ENCODE results near the gene ZNF544. TPM values are rescaled to one million over a fixed set of nuclear protein-coding genes. Genes with fewer than 3 reads are reported as not detected.
"Not testable (repeated sequence)": the region's sequence is repeated elsewhere in the genome, so short reads cannot be mapped to it uniquely, and the experiment has no call there.

The ZNF544 gene
- total RNA-seq, 4 donors from 2014 or later, result 34.2 to 55.1 (median 43.3) TPM

- WGBS, 2 donors, result 8 to 21% methylated on average over 13 of the region's 13 CpGs
- TF ChIP-seq POLR2A (IDR thresholded peaks at IDR 0.05), result no peak
- no peak for DNase-seq (ENCODE audit: low spot score in 2 of 2)
- no peak overlapping the region for H3K4me3 ChIP-seq (ENCODE audit: low read depth, poor library complexity, severe bottlenecking)
- intact Hi-C loops (cut with DNase I; ENCODE audit: low total_unique reads), result no loop called here
Measured at GRCh38 chr19:58229255-58229639, 533 bp downstream of the ZNF544 start.

DNA sequence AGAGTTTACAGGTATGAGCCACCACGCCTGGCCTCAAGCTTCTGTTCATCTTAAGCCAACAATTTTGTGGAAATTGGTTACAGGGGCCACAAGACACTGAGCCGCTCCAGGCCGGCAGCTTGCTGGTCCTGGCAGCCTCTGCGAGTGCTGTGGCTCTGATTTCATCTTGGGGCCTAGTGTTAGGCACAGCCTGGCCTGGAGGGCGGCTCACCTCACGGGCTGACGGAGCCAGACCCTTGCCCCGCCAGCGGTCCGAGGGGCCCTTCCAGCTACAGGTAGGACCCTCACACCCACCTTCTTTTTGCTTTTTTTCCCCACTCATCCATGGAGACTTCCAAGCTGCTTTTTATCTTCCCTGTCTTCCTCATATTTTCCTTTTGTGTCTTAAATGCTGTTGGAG lies 8.6 kb downstream of the ZNF544 start:
- 92 to 99% methylated on average over 10 of the region's 10 CpGs for WGBS, 2 donors
- DNase-seq (ENCODE audit: low spot score in 2 of 2), result no peak

DNA sequence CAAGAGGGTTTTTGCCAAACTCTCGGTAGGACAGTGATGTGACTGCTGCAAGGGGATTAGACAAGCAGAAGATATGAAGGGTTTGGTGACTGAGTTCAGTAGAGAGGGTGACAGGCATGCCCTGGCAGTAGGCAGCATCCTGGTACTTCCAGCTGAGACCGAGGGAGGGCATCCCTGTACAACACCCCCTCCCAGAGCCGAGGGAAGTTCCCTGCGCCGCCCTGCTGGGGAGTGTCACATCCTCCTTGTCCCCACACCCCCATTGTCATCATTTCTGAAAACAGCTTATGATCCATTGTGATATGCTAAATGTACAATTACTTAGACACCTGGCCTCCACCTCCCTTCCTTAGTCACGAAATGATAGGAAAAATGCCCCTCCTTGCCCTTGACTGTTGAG lies 14.6 kb downstream of the ZNF544 start:
- no peak overlapping the region for H3K4me3 ChIP-seq (ENCODE audit: low read depth, poor library complexity, severe bottlenecking)
- WGBS, 2 donors, result 92 to 95% methylated on average over 6 of the region's 6 CpGs
- no peak for TF ChIP-seq POLR2A (IDR thresholded peaks at IDR 0.05)
- TF ChIP-seq, protein P1, sequence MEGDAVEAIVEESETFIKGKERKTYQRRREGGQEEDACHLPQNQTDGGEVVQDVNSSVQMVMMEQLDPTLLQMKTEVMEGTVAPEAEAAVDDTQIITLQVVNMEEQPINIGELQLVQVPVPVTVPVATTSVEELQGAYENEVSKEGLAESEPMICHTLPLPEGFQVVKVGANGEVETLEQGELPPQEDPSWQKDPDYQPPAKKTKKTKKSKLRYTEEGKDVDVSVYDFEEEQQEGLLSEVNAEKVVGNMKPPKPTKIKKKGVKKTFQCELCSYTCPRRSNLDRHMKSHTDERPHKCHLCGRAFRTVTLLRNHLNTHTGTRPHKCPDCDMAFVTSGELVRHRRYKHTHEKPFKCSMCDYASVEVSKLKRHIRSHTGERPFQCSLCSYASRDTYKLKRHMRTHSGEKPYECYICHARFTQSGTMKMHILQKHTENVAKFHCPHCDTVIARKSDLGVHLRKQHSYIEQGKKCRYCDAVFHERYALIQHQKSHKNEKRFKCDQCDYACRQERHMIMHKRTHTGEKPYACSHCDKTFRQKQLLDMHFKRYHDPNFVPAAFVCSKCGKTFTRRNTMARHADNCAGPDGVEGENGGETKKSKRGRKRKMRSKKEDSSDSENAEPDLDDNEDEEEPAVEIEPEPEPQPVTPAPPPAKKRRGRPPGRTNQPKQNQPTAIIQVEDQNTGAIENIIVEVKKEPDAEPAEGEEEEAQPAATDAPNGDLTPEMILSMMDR (IDR thresholded peaks at IDR 0.05), result no peak
- DNase-seq (ENCODE audit: low spot score in 2 of 2), result no peak
- intact Hi-C loops (cut with DNase I; ENCODE audit: low total_unique reads), result no loop called here

More for the DNA sequence above, 8.6 kb downstream of the ZNF544 start:
- no peak overlapping the region for H3K4me3 ChIP-seq (ENCODE audit: low read depth, poor library complexity, severe bottlenecking)
- TF ChIP-seq POLR2A (IDR thresholded peaks at IDR 0.05), result no peak
- TF ChIP-seq, protein P1 (IDR thresholded peaks at IDR 0.05), result no peak
- intact Hi-C loops (cut with DNase I; ENCODE audit: low total_unique reads), result no loop called here

- WGBS, 2 donors, result 91 to 96% methylated on average over 3 of the region's 3 CpGs
- no peak overlapping the region for H3K4me3 ChIP-seq (ENCODE audit: low read depth, poor library complexity, severe bottlenecking)
- intact Hi-C loops (cut with DNase I; ENCODE audit: low total_unique reads), result loop anchor here (2.0 kb wide), 1 partner anchor 1752 kb away; no protein-coding TSS in a partner anchor
- TF ChIP-seq, protein P1 (IDR thresholded peaks at IDR 0.05), result no peak
- TF ChIP-seq POLR2A (IDR thresholded peaks at IDR 0.05), result no peak
- no peak for DNase-seq (ENCODE audit: low spot score in 2 of 2)
Measured at GRCh38 chr19:58248886-58249285, 20.2 kb downstream of the ZNF544 start.

DNA sequence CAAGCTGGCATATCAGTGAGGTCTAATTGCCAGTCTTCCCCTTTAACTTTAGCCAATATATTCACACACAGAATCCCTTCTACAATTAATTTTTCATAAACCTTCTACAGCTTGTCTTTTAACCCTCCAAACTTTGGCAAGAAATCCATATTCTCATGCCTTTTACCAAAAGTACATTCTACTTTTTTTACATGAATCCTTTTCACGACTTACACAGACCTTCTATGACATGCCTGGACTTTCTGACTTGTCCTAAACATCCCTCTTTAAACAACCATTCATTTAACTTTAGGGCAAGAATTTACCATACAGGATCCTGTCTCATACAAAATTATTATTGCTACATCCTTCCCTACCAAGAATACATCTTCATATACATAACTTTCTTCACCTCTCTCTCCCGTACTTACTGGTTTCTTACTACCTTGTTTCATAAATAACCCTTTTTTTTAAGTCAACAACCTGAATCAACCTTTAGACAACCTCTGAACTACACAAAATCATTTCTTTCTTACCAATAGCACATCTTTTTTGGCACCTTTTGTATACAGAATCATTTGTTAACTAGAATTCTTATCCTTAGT lies 23.5 kb downstream of the ZNF544 start:
- no peak overlapping the region for H3K4me3 ChIP-seq (ENCODE audit: low read depth, poor library complexity, severe bottlenecking)
- TF ChIP-seq POLR2A (IDR thresholded peaks at IDR 0.05), result no peak
- TF ChIP-seq, protein P1 (IDR thresholded peaks at IDR 0.05), result no peak
- 95 to 99% methylated on average over 2 of the region's 2 CpGs for WGBS, 2 donors
- intact Hi-C loops (cut with DNase I; ENCODE audit: low total_unique reads), result no loop called here
- no peak for DNase-seq (ENCODE audit: low spot score in 2 of 2)

DNA sequence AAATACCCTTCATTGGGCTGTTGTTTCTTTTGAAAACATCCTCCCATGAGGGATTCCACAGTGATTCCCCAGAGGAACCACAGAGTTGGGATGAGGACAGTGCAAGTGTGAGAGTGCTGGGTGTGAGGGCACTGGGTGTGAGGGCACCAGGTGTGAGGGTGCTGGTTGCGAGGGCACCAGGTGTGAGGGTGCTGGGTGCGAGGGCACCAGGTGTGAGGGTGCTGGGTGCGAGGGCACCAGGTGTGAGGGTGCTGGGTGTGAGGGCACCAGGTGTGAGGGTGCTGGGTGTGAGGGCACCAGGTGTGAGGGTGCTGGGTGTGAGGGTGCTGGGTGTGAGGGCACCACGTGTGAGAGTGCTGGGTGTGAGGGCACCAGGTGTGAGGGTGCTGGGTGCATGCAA lies 29.5 kb downstream of the ZNF544 start:
- DNase-seq (ENCODE audit: low spot score in 2 of 2); H3K4me3 ChIP-seq (ENCODE audit: low read depth, poor library complexity, severe bottlenecking); intact Hi-C loops (cut with DNase I; ENCODE audit: low total_unique reads): not testable (repeated sequence)
- 90 to 93% methylated on average over 4 of the region's 4 CpGs for WGBS, 2 donors

GRCh38 chr19:58261600-58261967 lies 32.9 kb downstream of the ZNF544 start:
- DNase-seq (ENCODE audit: low spot score in 2 of 2), result no peak
- no peak overlapping the region for H3K4me3 ChIP-seq (ENCODE audit: low read depth, poor library complexity, severe bottlenecking)
- no peak for TF ChIP-seq POLR2A (IDR thresholded peaks at IDR 0.05)
- TF ChIP-seq, protein P1 (IDR thresholded peaks at IDR 0.05), result no peak
- 89 to 97% methylated on average over 3 of the region's 3 CpGs for WGBS, 2 donors
- intact Hi-C loops (cut with DNase I; ENCODE audit: low total_unique reads), result no loop called here
